ENCODE data around the gene UNC50. TPM values are rescaled to one million over a fixed set of nuclear protein-coding genes. Genes with fewer than 3 reads are reported as not detected.

Gene UNC50
- total RNA-seq, 1 donor from 2014 or later = 49.4 TPM

DNA sequence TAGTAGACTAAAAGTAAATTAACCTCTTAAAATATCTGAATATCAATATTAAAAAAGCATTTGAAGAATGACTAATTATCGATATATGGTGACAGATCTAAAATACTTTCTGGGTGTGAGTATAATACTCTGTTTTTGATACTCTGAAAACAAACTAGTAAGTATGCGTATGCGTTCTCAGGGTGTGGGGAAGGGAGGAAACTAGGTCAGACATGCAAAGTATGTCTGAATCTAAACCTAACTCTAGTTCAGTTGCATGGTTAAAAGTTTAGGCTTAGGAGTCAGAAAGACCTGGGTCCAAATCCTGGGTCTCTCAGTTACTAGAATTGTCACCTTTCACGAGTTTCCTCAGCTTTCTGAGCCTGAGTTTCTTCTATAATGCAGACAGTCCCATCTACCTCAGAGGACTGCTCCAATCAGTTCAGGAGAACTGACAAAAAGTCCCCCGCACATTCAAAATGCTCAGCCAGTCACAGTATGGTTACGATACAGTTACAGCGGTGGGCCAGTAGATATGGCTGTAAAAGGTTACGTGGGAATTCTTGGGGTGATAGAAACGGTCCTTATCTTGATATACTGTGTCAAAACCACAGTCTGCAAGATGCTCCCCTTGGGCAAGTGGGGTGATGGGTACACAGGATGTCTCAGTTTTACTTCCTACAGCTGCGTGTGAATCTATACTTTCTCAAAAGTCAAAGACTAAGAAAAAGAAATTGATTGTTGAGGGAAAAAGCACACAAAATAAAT, 29.2 kb downstream of the UNC50 start:
- Mint-ChIP-seq H3K9me3 (no peaks in the 10 kb centered on the region), H3K36me3 (no peaks in the 10 kb centered on the region), H3K27ac (no peak overlapping the region), H3K4me3 (no peak overlapping the region), H3K27me3 (no peaks in the 10 kb centered on the region), H3K4me1 (ENCODE audit: unreplicated experiment) (peaks cover 11% of the 10 kb centered on the region)
- no peak for DNase-seq (ENCODE audit: extremely low spot score, unreplicated experiment)
- TF ChIP-seq, protein P1, sequence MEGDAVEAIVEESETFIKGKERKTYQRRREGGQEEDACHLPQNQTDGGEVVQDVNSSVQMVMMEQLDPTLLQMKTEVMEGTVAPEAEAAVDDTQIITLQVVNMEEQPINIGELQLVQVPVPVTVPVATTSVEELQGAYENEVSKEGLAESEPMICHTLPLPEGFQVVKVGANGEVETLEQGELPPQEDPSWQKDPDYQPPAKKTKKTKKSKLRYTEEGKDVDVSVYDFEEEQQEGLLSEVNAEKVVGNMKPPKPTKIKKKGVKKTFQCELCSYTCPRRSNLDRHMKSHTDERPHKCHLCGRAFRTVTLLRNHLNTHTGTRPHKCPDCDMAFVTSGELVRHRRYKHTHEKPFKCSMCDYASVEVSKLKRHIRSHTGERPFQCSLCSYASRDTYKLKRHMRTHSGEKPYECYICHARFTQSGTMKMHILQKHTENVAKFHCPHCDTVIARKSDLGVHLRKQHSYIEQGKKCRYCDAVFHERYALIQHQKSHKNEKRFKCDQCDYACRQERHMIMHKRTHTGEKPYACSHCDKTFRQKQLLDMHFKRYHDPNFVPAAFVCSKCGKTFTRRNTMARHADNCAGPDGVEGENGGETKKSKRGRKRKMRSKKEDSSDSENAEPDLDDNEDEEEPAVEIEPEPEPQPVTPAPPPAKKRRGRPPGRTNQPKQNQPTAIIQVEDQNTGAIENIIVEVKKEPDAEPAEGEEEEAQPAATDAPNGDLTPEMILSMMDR (conservative IDR thresholded peaks at IDR 0.05) = no peak

- no peak for DNase-seq (ENCODE audit: extremely low spot score, unreplicated experiment)
- no peaks in the 10 kb centered on the region for H3K9me3 Mint-ChIP-seq
- H3K27me3 Mint-ChIP-seq = no peaks in the 10 kb centered on the region
- TF ChIP-seq, protein P1 (conservative IDR thresholded peaks at IDR 0.05) = no peak
- no peak overlapping the region for H3K4me3 Mint-ChIP-seq
- no peaks in the 10 kb centered on the region for H3K4me1 Mint-ChIP-seq (ENCODE audit: unreplicated experiment)
- H3K36me3 Mint-ChIP-seq = peaks cover 5% of the 10 kb centered on the region
- H3K27ac Mint-ChIP-seq = peak overlapping the region; percentile 42
Measured at GRCh38 chr2:98643496-98644100, 35.2 kb downstream of the UNC50 start.

GRCh38 chr2:98647636-98648035, 39.2 kb downstream of the UNC50 start:
- TF ChIP-seq, protein P1 (conservative IDR thresholded peaks at IDR 0.05) = no peak
- Mint-ChIP-seq H3K27me3 (no peaks in the 10 kb centered on the region), H3K4me1 (ENCODE audit: unreplicated experiment) (peaks cover 5% of the 10 kb centered on the region), H3K36me3 (peaks cover 5% of the 10 kb centered on the region), H3K4me3 (no peak overlapping the region), H3K9me3 (no peaks in the 10 kb centered on the region), H3K27ac (no peak overlapping the region)
- DNase-seq (ENCODE audit: extremely low spot score, unreplicated experiment) = no peak

DNA sequence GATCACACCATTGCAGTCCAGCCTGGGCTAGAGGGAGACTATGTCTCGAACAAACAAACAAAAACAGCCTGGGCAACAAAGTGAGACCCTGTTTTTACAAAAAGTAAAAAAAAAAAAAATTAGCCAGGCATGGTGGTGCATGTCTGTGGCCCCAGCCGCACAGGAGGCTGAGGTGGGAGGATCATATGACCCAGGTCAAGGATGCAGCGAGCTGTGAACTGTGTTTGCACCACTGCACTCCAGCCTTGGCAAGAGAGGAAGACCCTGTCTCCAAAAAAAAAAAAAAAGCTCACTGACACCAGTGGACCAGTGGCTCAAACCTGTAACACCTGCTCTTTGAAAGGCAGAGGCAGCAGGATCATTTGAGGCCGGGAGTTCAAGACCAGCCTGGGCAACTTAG, 40.1 kb downstream of the UNC50 start:
- TF ChIP-seq, protein P1 (conservative IDR thresholded peaks at IDR 0.05) = no peak
- H3K27ac Mint-ChIP-seq = no peak overlapping the region
- no peaks in the 10 kb centered on the region for H3K9me3 Mint-ChIP-seq
- no peaks in the 10 kb centered on the region for H3K27me3 Mint-ChIP-seq
- H3K4me3 Mint-ChIP-seq = no peak overlapping the region
- peaks cover 5% of the 10 kb centered on the region for H3K4me1 Mint-ChIP-seq (ENCODE audit: unreplicated experiment)
- DNase-seq (ENCODE audit: extremely low spot score, unreplicated experiment) = no peak
- H3K36me3 Mint-ChIP-seq = peaks cover 2% of the 10 kb centered on the region

GRCh38 chr2:98649135-98649991, 41.0 kb downstream of the UNC50 start:
- H3K4me3 Mint-ChIP-seq = no peak overlapping the region
- peaks cover 5% of the 10 kb centered on the region for H3K4me1 Mint-ChIP-seq (ENCODE audit: unreplicated experiment)

More at GRCh38 chr2:98649135-98649991, 41.0 kb downstream of the UNC50 start:
- H3K36me3 Mint-ChIP-seq = no peaks in the 10 kb centered on the region
- peak; percentile 82 for DNase-seq (ENCODE audit: extremely low spot score, unreplicated experiment)
- no peaks in the 10 kb centered on the region for H3K9me3 Mint-ChIP-seq
- no peaks in the 10 kb centered on the region for H3K27me3 Mint-ChIP-seq
- H3K27ac Mint-ChIP-seq = peak overlapping the region; percentile 40
- TF ChIP-seq, protein P1 (conservative IDR thresholded peaks at IDR 0.05) = peak; percentile 98
